HG02852 (cell line): ENCODE measurements around the gene TPSD1.
A peak's percentile ranks its signal among the peaks of the same experiment; 100 is the strongest.

Experiments used
- ATAC-seq: cut with Tn5 transposase; IDR thresholded peaks from one replicate; pipeline ENCODE4 v1.9.1; 2021; ENCODE audit warnings: mild to moderate bottlenecking, moderate library complexity; ENCODE audit not compliant: unreplicated experiment

The TPSD1 gene

GRCh38 chr16:1297018-1297696 is 41.3 kb downstream of the TPSD1 start:
- no peak for ATAC-seq

GRCh38 chr16:1298406-1298805 is 42.5 kb downstream of the TPSD1 start:
- ATAC-seq, result no peak

GRCh38 chr16:1299012-1299867 is 43.4 kb downstream of the TPSD1 start:
- ATAC-seq, result no peak

GRCh38 chr16:1299868-1300203 is 44.0 kb downstream of the TPSD1 start:
- no peak for ATAC-seq

- ATAC-seq, result no peak
Observed at GRCh38 chr16:1300664-1301476, 45.0 kb downstream of the TPSD1 start.

GRCh38 chr16:1301562-1301961 is 45.7 kb downstream of the TPSD1 start:
- ATAC-seq, result no peak

- ATAC-seq, result no peak
Observed at GRCh38 chr16:1305823-1306222, 50.0 kb downstream of the TPSD1 start.

- no peak for ATAC-seq
Observed at GRCh38 chr16:1306334-1306733, 50.5 kb downstream of the TPSD1 start.

GRCh38 chr16:1308036-1308976 is 52.4 kb downstream of the TPSD1 start:
- peak; percentile 9 for ATAC-seq
